Measurements from ENCODE around the gene LETMD1. TPM values are rescaled to one million over a fixed set of nuclear protein-coding genes. Genes with fewer than 3 reads are reported as not detected.

LETMD1 gene
- polyA plus RNA-seq, 1 experiment = 57.1 TPM

- TF ChIP-seq, protein P1, sequence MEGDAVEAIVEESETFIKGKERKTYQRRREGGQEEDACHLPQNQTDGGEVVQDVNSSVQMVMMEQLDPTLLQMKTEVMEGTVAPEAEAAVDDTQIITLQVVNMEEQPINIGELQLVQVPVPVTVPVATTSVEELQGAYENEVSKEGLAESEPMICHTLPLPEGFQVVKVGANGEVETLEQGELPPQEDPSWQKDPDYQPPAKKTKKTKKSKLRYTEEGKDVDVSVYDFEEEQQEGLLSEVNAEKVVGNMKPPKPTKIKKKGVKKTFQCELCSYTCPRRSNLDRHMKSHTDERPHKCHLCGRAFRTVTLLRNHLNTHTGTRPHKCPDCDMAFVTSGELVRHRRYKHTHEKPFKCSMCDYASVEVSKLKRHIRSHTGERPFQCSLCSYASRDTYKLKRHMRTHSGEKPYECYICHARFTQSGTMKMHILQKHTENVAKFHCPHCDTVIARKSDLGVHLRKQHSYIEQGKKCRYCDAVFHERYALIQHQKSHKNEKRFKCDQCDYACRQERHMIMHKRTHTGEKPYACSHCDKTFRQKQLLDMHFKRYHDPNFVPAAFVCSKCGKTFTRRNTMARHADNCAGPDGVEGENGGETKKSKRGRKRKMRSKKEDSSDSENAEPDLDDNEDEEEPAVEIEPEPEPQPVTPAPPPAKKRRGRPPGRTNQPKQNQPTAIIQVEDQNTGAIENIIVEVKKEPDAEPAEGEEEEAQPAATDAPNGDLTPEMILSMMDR (IDR thresholded peaks at IDR 0.05; ENCODE audit: insufficient read depth, low read depth, low read length) = no peak
- H3K36me3 ChIP-seq (ENCODE audit: control insufficient read depth, insufficient read depth, low read length) = no peaks in the 10 kb centered on the region
- peak overlapping the region; percentile 91 for H3K4me3 ChIP-seq (ENCODE audit: low read depth, low read length)
- no peaks in the 10 kb centered on the region for H3K27me3 ChIP-seq (ENCODE audit: control insufficient read depth, insufficient read depth, low read length)
- no peak for DNase-seq (ENCODE audit: low read depth)
- CTCF ChIA-PET = interaction anchor here (0.6 to 1.1 kb wide), 3 partner anchors 31 to 318 kb away, joined by 3 to 4 read pairs (median 3); no protein-coding TSS in a partner anchor
- POLR2A ChIA-PET = interaction anchor here (0.6 to 0.8 kb wide), 6 partner anchors 53 to 1053 kb away, joined by 3 to 15 read pairs (median 6); no protein-coding TSS in a partner anchor
Measured at GRCh38 chr12:51082561-51083125, 34.5 kb downstream of the LETMD1 start.

- TF ChIP-seq, protein P1 (IDR thresholded peaks at IDR 0.05; ENCODE audit: insufficient read depth, low read depth, low read length) = no peak
- CTCF ChIA-PET = interaction anchor here (1.0 to 1.2 kb wide), 3 partner anchors 31 to 318 kb away, joined by 3 to 4 read pairs (median 3); no protein-coding TSS in a partner anchor
- POLR2A ChIA-PET = interaction anchor here (0.6 to 0.8 kb wide), 8 partner anchors 52 to 1053 kb away, joined by 3 to 15 read pairs (median 4); no protein-coding TSS in a partner anchor
Measured at GRCh38 chr12:51083126-51083833, 35.2 kb downstream of the LETMD1 start, which contains the start of gene CSRNP2. CSRNP2 (minus strand) TSS chr12:51083596; CDS start chr12:51076561, 7,035 bp downstream.

GRCh38 chr12:51085757-51086156 is 37.6 kb downstream of the LETMD1 start:
- Histone ChIP-seq H3K36me3 (ENCODE audit: control insufficient read depth, insufficient read depth, low read length) (no peaks in the 10 kb centered on the region), H3K27me3 (ENCODE audit: control insufficient read depth, insufficient read depth, low read length) (no peaks in the 10 kb centered on the region), H3K4me3 (ENCODE audit: low read depth, low read length) (no peak overlapping the region)
- ChIA-PET CTCF (interaction anchor here (1.0 kb wide), 1 partner anchor 9 kb away, joined by 3 read pairs; no protein-coding TSS in a partner anchor), POLR2A (interaction anchor here (0.5 kb wide), 1 partner anchor 9 kb away, joined by 8 read pairs; no protein-coding TSS in a partner anchor)
- DNase-seq (ENCODE audit: low read depth) = no peak
- TF ChIP-seq, protein P1 (IDR thresholded peaks at IDR 0.05; ENCODE audit: insufficient read depth, low read depth, low read length) = no peak

More at GRCh38 chr12:51083126-51083833, 35.2 kb downstream of the LETMD1 start, which contains the start of gene CSRNP2:
- no peaks in the 10 kb centered on the region for H3K27me3 ChIP-seq (ENCODE audit: control insufficient read depth, insufficient read depth, low read length)
- peak; percentile 70 for DNase-seq (ENCODE audit: low read depth)
- H3K36me3 ChIP-seq (ENCODE audit: control insufficient read depth, insufficient read depth, low read length) = no peaks in the 10 kb centered on the region
- H3K4me3 ChIP-seq (ENCODE audit: low read depth, low read length) = peak within 1 kb of the TSS; percentile 91

DNA sequence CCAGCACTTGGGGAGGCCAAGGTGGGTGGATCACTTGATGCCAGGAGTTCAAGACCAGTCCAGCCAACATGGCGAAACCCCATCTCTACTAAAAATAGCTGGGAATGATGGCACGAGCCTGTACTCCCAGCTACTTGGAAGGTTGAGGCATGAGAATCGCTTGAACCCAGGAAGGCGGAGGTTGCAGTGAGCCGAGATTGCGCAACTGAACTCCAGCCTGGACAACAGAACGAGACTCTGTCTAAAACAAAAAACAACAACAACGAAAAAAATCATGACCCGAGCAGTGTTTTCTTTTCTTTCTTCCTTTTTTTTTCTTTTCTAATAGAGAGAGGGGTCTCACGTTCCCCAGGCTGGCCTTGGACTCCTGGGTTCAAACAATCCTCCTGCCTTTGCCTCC is 38.8 kb downstream of the LETMD1 start:
- ChIA-PET POLR2A (no interaction called here), CTCF (no interaction called here)
- H3K36me3 ChIP-seq (ENCODE audit: control insufficient read depth, insufficient read depth, low read length) = no peaks in the 10 kb centered on the region
- TF ChIP-seq, protein P1 (IDR thresholded peaks at IDR 0.05; ENCODE audit: insufficient read depth, low read depth, low read length) = no peak
- H3K4me3 ChIP-seq (ENCODE audit: low read depth, low read length) = no peak overlapping the region
- no peaks in the 10 kb centered on the region for H3K27me3 ChIP-seq (ENCODE audit: control insufficient read depth, insufficient read depth, low read length)
- no peak for DNase-seq (ENCODE audit: low read depth)

GRCh38 chr12:51087818-51088217 is 39.7 kb downstream of the LETMD1 start:
- TF ChIP-seq, protein P1 (IDR thresholded peaks at IDR 0.05; ENCODE audit: insufficient read depth, low read depth, low read length) = no peak
- H3K4me3 ChIP-seq (ENCODE audit: low read depth, low read length) = no peak overlapping the region
- ChIA-PET CTCF (no interaction called here), POLR2A (no interaction called here)
- H3K36me3 ChIP-seq (ENCODE audit: control insufficient read depth, insufficient read depth, low read length) = no peaks in the 10 kb centered on the region
- no peak for DNase-seq (ENCODE audit: low read depth)
- no peaks in the 10 kb centered on the region for H3K27me3 ChIP-seq (ENCODE audit: control insufficient read depth, insufficient read depth, low read length)
